Limb (tissue), 2 donors: ENCODE measurements around the gene GPS2.

Source experiments
- DNase-seq, 2 donors: peaks; one replicate each; pipeline ENCODE4 v3.0.0-alpha.2; 2016; ENCODE audit errors: extremely low spot score in 2 of 2

Gene GPS2

GRCh38 chr17:7293816-7294613 lies 21.1 kb downstream of the GPS2 start:
- DNase-seq: no peak

- no peak for DNase-seq
Measured at GRCh38 chr17:7293159-7293558, 22.0 kb downstream of the GPS2 start.

GRCh38 chr17:7292729-7293128 lies 22.4 kb downstream of the GPS2 start:
- DNase-seq: no peak

GRCh38 chr17:7292194-7292593 lies 23.0 kb downstream of the GPS2 start:
- DNase-seq: no peak

- DNase-seq: no peak
Measured at GRCh38 chr17:7290685-7291084, 24.5 kb downstream of the GPS2 start.

GRCh38 chr17:7290166-7290565 lies 25.0 kb downstream of the GPS2 start:
- no peak for DNase-seq

- DNase-seq: no peak
Measured at GRCh38 chr17:7289256-7290032, 25.7 kb downstream of the GPS2 start.

GRCh38 chr17:7285679-7286078 lies 29.5 kb downstream of the GPS2 start:
- DNase-seq: no peak

GRCh38 chr17:7284911-7285310 lies 30.2 kb downstream of the GPS2 start:
- DNase-seq: no peak

- DNase-seq: no peak
Measured at GRCh38 chr17:7283471-7284216, 31.5 kb downstream of the GPS2 start.

- no peak for DNase-seq
Measured at GRCh38 chr17:7282752-7283321, 32.3 kb downstream of the GPS2 start.

GRCh38 chr17:7281953-7282751 lies 33.0 kb downstream of the GPS2 start:
- DNase-seq: peak in 1 of 2 donors; percentile 63

GRCh38 chr17:7281074-7281952 lies 33.8 kb downstream of the GPS2 start, which contains the start of gene SLC2A4:
Gene SLC2A4, plus strand, starts transcription at chr17:7281718. Its CDS starts 217 bp downstream, at chr17:7281935.
- peak; percentile 85 to 93 for DNase-seq

- peak; percentile 87 to 91 for DNase-seq
Measured at GRCh38 chr17:7280519-7281073, 34.6 kb downstream of the GPS2 start.

GRCh38 chr17:7279448-7279847 lies 35.7 kb downstream of the GPS2 start:
- no peak for DNase-seq

GRCh38 chr17:7266784-7267183 lies 48.4 kb downstream of the GPS2 start:
- DNase-seq: no peak

- DNase-seq: no peak
Measured at GRCh38 chr17:7263801-7264078, 51.4 kb downstream of the GPS2 start.

GRCh38 chr17:7262935-7263800 lies 52.0 kb downstream of the GPS2 start:
- no peak for DNase-seq
